GM19025 (cell line): Measurements from ENCODE around the gene OR5B3.
"Not testable (repeated sequence)": the region's sequence is repeated elsewhere in the genome, so short reads cannot be mapped to it uniquely, and the experiment has no call there.

Experiments used
- ATAC-seq: cut with Tn5 transposase; IDR thresholded peaks from one replicate; pipeline ENCODE4 v1.9.1; 2021; ENCODE audit warnings: mild to moderate bottlenecking, low read depth, moderate library complexity; ENCODE audit not compliant: unreplicated experiment

OR5B3 gene

GRCh38 chr11:58406774-58407173, at the start of gene OR5B3:
TSS of gene OR5B3 (minus strand) at chr11:58406874. CDS start at chr11:58403409, 3,465 bp downstream.
- ATAC-seq: no peak

GRCh38 chr11:58451585-58451984, 44.9 kb upstream of the OR5B3 start:
- ATAC-seq: no peak

GRCh38 chr11:58446294-58446693, 39.6 kb upstream of the OR5B3 start:
- ATAC-seq: no peak

- no peak for ATAC-seq
Measured at GRCh38 chr11:58444300-58444699, 37.6 kb upstream of the OR5B3 start.

GRCh38 chr11:58442136-58442535, 35.5 kb upstream of the OR5B3 start, which contains the start of gene OR5B12:
TSS of gene OR5B12 (minus strand) at chr11:58442236. CDS start at chr11:58440151, 2,085 bp downstream.
- ATAC-seq: no peak

- ATAC-seq: no peak
Measured at GRCh38 chr11:58438486-58438885, 31.8 kb upstream of the OR5B3 start.

GRCh38 chr11:58434217-58434616, 27.5 kb upstream of the OR5B3 start:
- ATAC-seq: no peak

- ATAC-seq: no peak
Measured at GRCh38 chr11:58433638-58434203, 27.0 kb upstream of the OR5B3 start.

- no peak for ATAC-seq
Measured at GRCh38 chr11:58429273-58429672, 22.6 kb upstream of the OR5B3 start.

- no peak for ATAC-seq
Measured at GRCh38 chr11:58428021-58428420, 21.3 kb upstream of the OR5B3 start, which contains the start of gene OR5B2. TSS of gene OR5B2 (minus strand) at chr11:58428121. CDS start at chr11:58423261, 4,860 bp downstream.

- not testable (repeated sequence) for ATAC-seq
Measured at GRCh38 chr11:58399622-58400021, 7.1 kb downstream of the OR5B3 start.

- ATAC-seq: no peak
Measured at GRCh38 chr11:58395581-58395980, 11.1 kb downstream of the OR5B3 start.

- ATAC-seq: no peak
Measured at GRCh38 chr11:58394195-58394594, 12.5 kb downstream of the OR5B3 start.

GRCh38 chr11:58392746-58393145, 13.9 kb downstream of the OR5B3 start:
- ATAC-seq: no peak

- ATAC-seq: no peak
Measured at GRCh38 chr11:58391879-58392278, 14.8 kb downstream of the OR5B3 start.

GRCh38 chr11:58390551-58391063, 16.1 kb downstream of the OR5B3 start:
- ATAC-seq: no peak

GRCh38 chr11:58358969-58359368, 47.7 kb downstream of the OR5B3 start, which contains the start of gene OR5B17:
TSS of gene OR5B17 (minus strand) at chr11:58359069. CDS start at chr11:58359069, 0 bp downstream.
- ATAC-seq: no peak

- ATAC-seq: no peak
Measured at GRCh38 chr11:58354727-58355126, 51.9 kb downstream of the OR5B3 start.
